GM21723 (cell line): ENCODE results near the gene MUCL3.
"Not testable (repeated sequence)": the region's sequence is repeated elsewhere in the genome, so short reads cannot be mapped to it uniquely, and the experiment has no call there.

Experiments used
- ATAC-seq: cut with Tn5 transposase; IDR thresholded peaks from one replicate; pipeline ENCODE4 v1.9.1; 2021; ENCODE audit warnings: mild to moderate bottlenecking, moderate library complexity; ENCODE audit not compliant: unreplicated experiment

MUCL3 gene

GRCh38 chr6:30940361-30940986 is at the start of gene MUCL3:
TSS of gene MUCL3 (plus strand) at chr6:30940973. CDS start at chr6:30941000, 27 bp downstream.
- ATAC-seq: no peak

GRCh38 chr6:30891450-30891723 is 49.4 kb upstream of the MUCL3 start:
- ATAC-seq: no peak

GRCh38 chr6:30891816-30892538 is 48.8 kb upstream of the MUCL3 start:
- no peak for ATAC-seq

- no peak for ATAC-seq
Measured at GRCh38 chr6:30893001-30893591, 47.7 kb upstream of the MUCL3 start.

GRCh38 chr6:30893666-30894065 is 47.1 kb upstream of the MUCL3 start:
- no peak for ATAC-seq

- no peak for ATAC-seq
Measured at GRCh38 chr6:30894381-30894780, 46.4 kb upstream of the MUCL3 start.

- ATAC-seq: no peak
Measured at GRCh38 chr6:30894935-30895334, 45.8 kb upstream of the MUCL3 start.

GRCh38 chr6:30895343-30895742 is 45.4 kb upstream of the MUCL3 start:
- ATAC-seq: no peak

GRCh38 chr6:30896541-30896940 is 44.2 kb upstream of the MUCL3 start:
- ATAC-seq: no peak

- no peak for ATAC-seq
Measured at GRCh38 chr6:30897882-30898281, 42.9 kb upstream of the MUCL3 start.

- ATAC-seq: no peak
Measured at GRCh38 chr6:30898750-30899360, 41.9 kb upstream of the MUCL3 start.

GRCh38 chr6:30900863-30901417 is 39.8 kb upstream of the MUCL3 start:
- ATAC-seq: no peak

GRCh38 chr6:30901436-30901835 is 39.3 kb upstream of the MUCL3 start:
- no peak for ATAC-seq

- ATAC-seq: not testable (repeated sequence)
Measured at GRCh38 chr6:30902196-30902595, 38.6 kb upstream of the MUCL3 start.

- ATAC-seq: no peak
Measured at GRCh38 chr6:30902709-30903108, 38.1 kb upstream of the MUCL3 start.

GRCh38 chr6:30903236-30903635 is 37.5 kb upstream of the MUCL3 start:
- ATAC-seq: no peak

- ATAC-seq: not testable (repeated sequence)
Measured at GRCh38 chr6:30907290-30907757, 33.4 kb upstream of the MUCL3 start.

GRCh38 chr6:30907758-30908591 is 32.8 kb upstream of the MUCL3 start, which contains the start of gene GTF2H4:
TSS of gene GTF2H4 (plus strand) at chr6:30908207.
- ATAC-seq: peak; percentile 93

- no peak for ATAC-seq
Measured at GRCh38 chr6:30908700-30909099, 32.1 kb upstream of the MUCL3 start.

- ATAC-seq: not testable (repeated sequence)
Measured at GRCh38 chr6:30910473-30910872, 30.3 kb upstream of the MUCL3 start.
